Stimulated activated CD4-positive, alpha-beta T cell treated with anti-CD3 and anti-CD28 coated beads, TNF-alpha, amount 100 ng/mL, for 4 hours (primary cell): ENCODE data around the gene TPK1.
A peak's percentile ranks its signal among the peaks of the same experiment; 100 is the strongest.
"Not testable (repeated sequence)": the region's sequence is repeated elsewhere in the genome, so short reads cannot be mapped to it uniquely, and the experiment has no call there.

Source experiments
- DNase-seq, 3 experiments: peaks; one replicate each; pipeline ENCODE4 v3.0.0-alpha.2; 2020; ENCODE audit warnings: low read depth in 3 of 3

The TPK1 gene

GRCh38 chr7:144483189-144483588, 352.7 kb downstream of the TPK1 start:
- DNase-seq, result no peak

- DNase-seq, result no peak
Observed at GRCh38 chr7:144481833-144482232, 354.0 kb downstream of the TPK1 start.

GRCh38 chr7:144477348-144477747, 358.5 kb downstream of the TPK1 start:
- no peak for DNase-seq

- DNase-seq, result no peak
Observed at GRCh38 chr7:144474800-144475615, 360.8 kb downstream of the TPK1 start.

- no peak for DNase-seq
Observed at GRCh38 chr7:144474363-144474762, 361.5 kb downstream of the TPK1 start.

GRCh38 chr7:144473908-144474307, 361.9 kb downstream of the TPK1 start:
- no peak for DNase-seq

- DNase-seq, result no peak
Observed at GRCh38 chr7:144470078-144470477, 365.8 kb downstream of the TPK1 start.

- DNase-seq, result no peak
Observed at GRCh38 chr7:144468990-144469732, 366.7 kb downstream of the TPK1 start.

- DNase-seq, result no peak
Observed at GRCh38 chr7:144459635-144460034, 376.2 kb downstream of the TPK1 start.

GRCh38 chr7:144455040-144455404, 380.8 kb downstream of the TPK1 start:
- DNase-seq, result no peak

- DNase-seq, result no peak
Observed at GRCh38 chr7:144454256-144455039, 381.4 kb downstream of the TPK1 start.

- DNase-seq, result no peak
Observed at GRCh38 chr7:144452064-144452463, 383.8 kb downstream of the TPK1 start.

- DNase-seq, result no peak
Observed at GRCh38 chr7:144445590-144445989, 390.3 kb downstream of the TPK1 start.

- DNase-seq, result no peak
Observed at GRCh38 chr7:144439717-144440205, 396.1 kb downstream of the TPK1 start.

GRCh38 chr7:144438759-144439158, 397.1 kb downstream of the TPK1 start:
- DNase-seq, result no peak

- peak in 1 of 3 experiments; percentile 15 for DNase-seq
Observed at GRCh38 chr7:144437370-144438191, 398.3 kb downstream of the TPK1 start.

- DNase-seq, result no peak
Observed at GRCh38 chr7:144436500-144436899, 399.4 kb downstream of the TPK1 start.

- no peak for DNase-seq
Observed at GRCh38 chr7:144428431-144428830, 407.4 kb downstream of the TPK1 start.

GRCh38 chr7:144427539-144427938, 408.3 kb downstream of the TPK1 start:
- DNase-seq, result not testable (repeated sequence)

- not testable (repeated sequence) for DNase-seq
Observed at GRCh38 chr7:144418931-144419330, 416.9 kb downstream of the TPK1 start.

GRCh38 chr7:144416341-144416740, 419.5 kb downstream of the TPK1 start:
- DNase-seq, result no peak
